NK-92 (cell line): ENCODE measurements around the gene PCDHB14.
"Not testable (repeated sequence)": the region's sequence is repeated elsewhere in the genome, so short reads cannot be mapped to it uniquely, and the experiment has no call there.

Experiments
- DNase-seq: peaks from one replicate; lab custom pipeline; 2025; ENCODE audit not compliant: unreplicated experiment; lab: John Stamatoyannopoulos, UW

PCDHB14 gene

DNA sequence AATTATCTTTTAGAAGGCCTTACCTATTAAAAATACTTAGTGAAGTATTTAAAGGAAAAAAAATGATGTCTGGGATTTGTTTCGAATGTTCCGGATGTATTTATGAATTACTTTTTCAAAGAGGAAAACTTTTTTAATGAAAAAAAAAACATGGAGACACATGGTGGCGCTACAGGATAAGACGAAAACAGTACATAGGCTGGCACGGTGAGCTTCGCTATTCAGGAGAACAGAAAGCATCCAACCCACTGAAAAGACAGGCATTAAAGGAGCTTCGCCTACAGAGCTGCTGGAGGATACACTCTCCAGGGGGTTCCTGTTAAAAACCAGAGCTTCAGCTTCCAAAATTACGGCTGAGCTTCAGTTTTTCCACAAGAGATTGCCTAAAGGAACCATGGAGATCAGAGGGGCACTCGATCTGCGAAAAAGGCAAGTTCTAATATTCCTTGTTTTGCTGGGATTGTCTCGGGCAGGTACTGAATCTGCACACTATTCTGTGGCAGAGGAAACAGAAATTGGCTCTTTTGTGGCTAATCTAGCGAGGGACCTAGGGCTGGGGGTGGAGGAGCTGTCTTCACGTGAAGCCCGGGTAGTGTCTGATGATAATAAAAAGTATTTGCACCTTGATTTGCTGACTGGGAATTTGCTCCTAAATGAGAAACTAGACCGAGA, at the start of gene PCDHB14:
PCDHB14 (plus strand) TSS at position 232 of the 672 bp plus-strand sequence; CDS start at position 395, 163 bp downstream.
- no peak for DNase-seq

DNA sequence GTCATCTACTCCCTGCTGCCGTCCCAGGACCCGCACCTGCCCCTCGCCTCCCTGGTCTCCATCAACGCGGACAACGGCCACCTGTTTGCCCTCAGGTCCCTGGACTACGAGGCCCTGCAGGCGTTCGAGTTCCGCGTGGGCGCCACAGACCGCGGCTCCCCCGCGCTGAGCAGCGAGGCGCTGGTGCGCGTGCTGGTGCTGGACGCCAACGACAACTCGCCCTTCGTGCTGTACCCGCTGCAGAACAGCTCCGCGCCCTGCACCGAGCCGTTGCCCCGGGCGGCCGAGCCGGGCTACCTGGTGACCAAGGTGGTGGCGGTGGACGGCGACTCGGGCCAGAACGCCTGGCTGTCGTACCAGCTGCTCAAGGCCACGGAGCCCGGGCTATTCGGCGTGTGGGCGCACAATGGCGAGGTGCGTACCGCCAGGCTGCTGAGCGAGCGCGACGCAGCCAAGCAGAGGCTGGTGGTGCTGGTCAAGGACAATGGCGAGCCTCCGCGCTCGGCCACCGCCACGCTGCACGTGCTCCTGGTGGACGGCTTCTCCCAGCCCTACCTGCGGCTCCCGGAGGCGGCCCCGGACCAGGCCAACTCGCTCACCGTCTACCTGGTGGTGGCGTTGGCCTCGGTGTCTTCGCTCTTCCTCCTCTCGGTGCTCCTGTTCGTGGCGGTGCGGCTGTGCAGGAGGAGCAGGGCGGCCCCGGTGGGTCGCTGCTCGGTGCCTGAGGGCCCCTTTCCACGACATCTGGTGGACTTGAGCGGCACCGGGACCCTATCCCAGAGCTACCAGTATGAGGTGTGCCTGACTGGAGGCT, 48.6 kb upstream of the PCDHB14 start:
- not testable (repeated sequence) for DNase-seq

GRCh38 chr5:141175933-141176332, 47.2 kb upstream of the PCDHB14 start:
- no peak for DNase-seq

DNA sequence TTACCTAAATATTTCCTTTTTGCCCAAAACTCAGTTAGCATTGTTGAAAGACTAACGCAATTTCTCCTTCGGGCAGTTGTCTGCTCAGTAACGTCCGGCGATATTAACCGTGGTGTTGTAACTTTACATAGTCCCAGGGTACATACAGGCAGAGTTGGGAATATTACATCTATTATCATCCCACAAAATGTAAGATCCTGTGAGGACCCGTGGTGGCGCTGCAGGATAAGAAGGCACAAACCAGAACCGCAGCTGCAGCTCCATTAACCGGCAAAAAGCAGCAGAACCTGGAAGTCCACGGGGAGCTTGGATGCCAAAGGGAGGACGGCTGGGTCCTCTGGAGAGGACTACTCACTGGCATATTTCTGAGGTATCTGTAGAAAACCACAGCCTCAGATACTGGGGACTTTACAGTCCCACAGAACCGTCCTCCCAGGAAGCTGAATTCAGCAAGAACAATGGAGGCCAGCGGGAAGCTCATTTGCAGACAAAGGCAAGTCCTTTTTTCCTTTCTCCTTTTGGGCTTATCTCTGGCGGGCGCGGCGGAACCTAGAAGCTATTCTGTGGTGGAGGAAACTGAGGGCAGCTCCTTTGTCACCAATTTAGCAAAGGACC, 45.5 kb upstream of the PCDHB14 start, which contains the start of gene PCDHB8:
PCDHB8 (plus strand) TSS at position 214 of the 615 bp plus-strand sequence; CDS start at position 459, 245 bp downstream.
- DNase-seq = not testable (repeated sequence)

- not testable (repeated sequence) for DNase-seq
These were observed 43.8 kb upstream of the PCDHB14 start for GRCh38 chr5:141179371-141179770.

DNA sequence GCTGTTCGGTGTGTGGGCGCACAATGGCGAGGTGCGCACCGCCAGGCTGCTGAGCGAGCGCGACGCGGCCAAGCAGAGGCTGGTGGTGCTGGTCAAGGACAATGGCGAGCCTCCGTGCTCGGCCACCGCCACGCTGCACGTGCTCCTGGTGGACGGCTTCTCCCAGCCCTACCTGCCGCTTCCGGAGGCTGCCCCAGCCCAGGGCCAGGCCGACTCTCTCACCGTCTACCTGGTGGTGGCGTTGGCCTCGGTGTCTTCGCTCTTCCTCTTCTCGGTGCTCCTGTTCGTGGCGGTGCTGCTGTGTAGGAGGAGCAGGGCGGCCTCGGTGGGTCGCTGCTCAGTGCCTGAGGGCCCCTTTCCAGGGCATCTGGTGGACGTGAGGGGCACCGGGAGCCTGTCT, 43.3 kb upstream of the PCDHB14 start:
- not testable (repeated sequence) for DNase-seq

- no peak for DNase-seq
These were observed 42.8 kb upstream of the PCDHB14 start for GRCh38 chr5:141180313-141180712.

DNA sequence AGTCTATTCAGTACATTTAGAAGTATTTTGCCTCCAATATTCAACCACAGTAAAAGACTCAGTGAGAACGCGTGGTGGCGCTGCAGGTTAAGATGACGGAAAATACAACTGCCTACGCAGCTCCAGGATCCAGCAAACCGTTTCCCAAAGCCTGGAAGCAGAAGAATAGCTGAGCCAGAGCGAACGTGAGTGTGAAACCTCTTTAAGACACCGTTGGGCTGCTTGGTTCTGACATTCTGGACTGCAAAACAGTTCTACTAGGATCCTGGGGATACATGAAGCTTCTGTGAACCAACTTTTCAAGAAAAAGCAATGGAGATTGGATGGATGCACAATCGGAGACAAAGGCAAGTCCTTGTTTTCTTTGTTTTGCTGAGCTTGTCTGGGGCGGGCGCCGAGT, 40.9 kb upstream of the PCDHB14 start, which contains the start of gene PCDHB16:
PCDHB16 (plus strand) TSS at position 140 of the 400 bp plus-strand sequence; CDS start at position 313, 173 bp downstream.
- no peak for DNase-seq

DNA sequence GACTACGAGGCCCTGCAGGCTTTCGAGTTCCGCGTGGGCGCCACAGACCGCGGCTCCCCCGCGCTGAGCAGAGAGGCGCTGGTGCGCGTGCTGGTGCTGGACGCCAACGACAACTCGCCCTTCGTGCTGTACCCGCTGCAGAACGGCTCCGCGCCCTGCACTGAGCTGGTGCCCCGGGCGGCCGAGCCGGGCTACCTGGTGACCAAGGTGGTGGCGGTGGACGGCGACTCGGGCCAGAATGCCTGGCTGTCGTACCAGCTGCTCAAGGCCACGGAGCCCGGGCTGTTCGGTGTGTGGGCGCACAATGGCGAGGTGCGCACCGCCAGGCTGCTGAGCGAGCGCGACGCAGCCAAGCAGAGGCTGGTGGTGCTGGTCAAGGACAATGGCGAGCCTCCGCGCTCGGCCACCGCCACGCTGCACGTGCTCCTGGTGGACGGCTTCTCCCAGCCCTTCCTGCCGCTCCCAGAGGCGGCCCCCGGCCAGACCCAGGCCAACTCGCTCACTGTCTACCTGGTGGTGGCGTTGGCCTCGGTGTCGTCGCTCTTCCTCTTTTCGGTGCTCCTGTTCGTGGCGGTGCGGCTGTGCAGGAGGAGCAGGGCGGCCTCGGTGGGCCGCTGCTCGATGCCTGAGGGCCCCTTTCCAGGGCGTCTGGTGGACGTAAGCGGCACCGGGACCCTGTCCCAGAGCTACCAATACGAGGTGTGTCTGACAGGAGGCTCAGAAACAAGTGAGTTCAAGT, 38.9 kb upstream of the PCDHB14 start:
- DNase-seq = not testable (repeated sequence)

GRCh38 chr5:141186897-141187512, 36.1 kb upstream of the PCDHB14 start, which contains the start of gene PCDHB9:
TSS of gene PCDHB9 (plus strand) at chr5:141187161. CDS start at chr5:141187319, 158 bp downstream.
- DNase-seq = no peak

- DNase-seq = not testable (repeated sequence)
These were observed 34.5 kb upstream of the PCDHB14 start for GRCh38 chr5:141188682-141189081.

DNA sequence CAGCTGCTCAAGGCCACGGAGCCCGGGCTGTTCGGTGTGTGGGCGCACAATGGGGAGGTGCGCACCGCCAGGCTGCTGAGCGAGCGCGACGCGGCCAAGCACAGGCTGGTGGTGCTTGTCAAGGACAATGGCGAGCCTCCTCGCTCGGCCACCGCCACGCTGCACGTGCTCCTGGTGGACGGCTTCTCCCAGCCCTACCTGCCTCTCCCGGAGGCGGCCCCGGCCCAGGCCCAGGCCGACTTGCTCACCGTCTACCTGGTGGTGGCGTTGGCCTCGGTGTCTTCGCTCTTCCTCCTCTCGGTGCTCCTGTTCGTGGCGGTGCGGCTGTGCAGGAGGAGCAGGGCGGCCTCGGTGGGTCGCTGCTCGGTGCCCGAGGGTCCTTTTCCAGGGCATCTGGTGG, 34.0 kb upstream of the PCDHB14 start:
- DNase-seq = not testable (repeated sequence)

DNA sequence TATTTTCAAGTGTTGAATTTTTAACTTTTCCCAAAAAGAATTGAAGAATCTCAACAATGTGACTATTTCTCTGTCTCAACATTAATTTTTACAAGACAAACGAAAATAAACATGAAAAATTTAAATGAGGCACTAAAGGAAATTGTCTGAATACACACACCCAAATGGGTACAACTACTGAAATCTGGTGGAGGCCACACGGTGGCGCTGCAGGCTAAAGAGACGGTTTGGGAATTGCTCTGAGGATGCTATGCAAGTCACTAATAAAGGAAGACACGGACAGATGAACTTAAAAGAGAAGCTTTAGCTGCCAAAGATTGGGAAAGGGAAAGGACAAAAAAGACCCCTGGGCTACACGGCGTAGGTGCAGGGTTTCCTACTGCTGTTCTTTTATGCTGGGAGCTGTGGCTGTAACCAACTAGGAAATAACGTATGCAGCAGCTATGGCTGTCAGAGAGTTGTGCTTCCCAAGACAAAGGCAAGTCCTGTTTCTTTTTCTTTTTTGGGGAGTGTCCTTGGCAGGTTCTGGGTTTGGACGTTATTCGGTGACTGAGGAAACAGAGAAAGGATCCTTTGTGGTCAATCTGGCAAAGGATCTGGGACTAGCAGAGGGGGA, 30.9 kb upstream of the PCDHB14 start, which contains the start of gene PCDHB10:
PCDHB10 (plus strand) TSS at position 244 of the 616 bp plus-strand sequence; CDS start at position 444, 200 bp downstream.
- no peak for DNase-seq

DNA sequence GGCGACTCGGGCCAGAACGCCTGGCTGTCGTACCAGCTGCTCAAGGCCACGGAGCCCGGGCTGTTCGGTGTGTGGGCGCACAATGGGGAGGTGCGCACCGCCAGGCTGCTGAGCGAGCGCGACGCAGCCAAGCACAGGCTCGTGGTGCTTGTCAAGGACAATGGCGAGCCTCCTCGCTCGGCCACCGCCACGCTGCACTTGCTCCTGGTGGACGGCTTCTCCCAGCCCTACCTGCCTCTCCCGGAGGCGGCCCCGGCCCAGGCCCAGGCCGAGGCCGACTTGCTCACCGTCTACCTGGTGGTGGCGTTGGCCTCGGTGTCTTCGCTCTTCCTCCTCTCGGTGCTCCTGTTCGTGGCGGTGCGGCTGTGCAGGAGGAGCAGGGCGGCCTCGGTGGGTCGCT, 28.8 kb upstream of the PCDHB14 start:
- not testable (repeated sequence) for DNase-seq

DNA sequence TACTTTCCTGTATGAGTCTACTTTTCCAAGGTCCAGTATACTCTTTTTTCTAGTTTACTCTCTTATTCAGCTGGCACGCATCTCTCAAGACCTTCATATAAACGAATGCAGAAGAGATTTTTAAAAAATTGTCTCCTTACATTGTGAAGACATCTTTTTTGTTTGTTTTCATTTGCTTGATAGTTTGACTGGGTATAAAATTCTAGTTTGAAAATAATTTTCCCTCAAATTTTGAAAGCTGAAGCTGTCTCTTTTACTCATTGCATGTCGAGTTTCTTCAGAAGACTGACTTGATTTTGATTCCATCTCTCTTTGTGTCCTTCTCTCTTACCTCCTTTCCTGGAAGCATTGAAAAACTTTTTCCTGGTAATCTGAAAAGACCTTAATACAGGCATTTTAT, 26.8 kb upstream of the PCDHB14 start:
- DNase-seq = no peak

- no peak for DNase-seq
These were observed 23.5 kb upstream of the PCDHB14 start, which contains the start of gene PCDHB11 for GRCh38 chr5:141199359-141200235. TSS of gene PCDHB11 (plus strand) at chr5:141199627. CDS start at chr5:141199775, 148 bp downstream.

- not testable (repeated sequence) for DNase-seq
These were observed 22.0 kb upstream of the PCDHB14 start for GRCh38 chr5:141201126-141201525.

GRCh38 chr5:141201646-141202045, 21.5 kb upstream of the PCDHB14 start:
- DNase-seq = not testable (repeated sequence)
